Activated naive CD8-positive, alpha-beta T cell treated with anti-CD3 and anti-CD28 coated beads for 36 hours (primary cell): ENCODE results near the gene MTA1. TPM values are rescaled to one million over a fixed set of nuclear protein-coding genes. Genes with fewer than 3 reads are reported as not detected.

Experiments used
- DNase-seq: peaks from one replicate; pipeline ENCODE4 v3.0.0; 2021
- H3K27ac Mint-ChIP-seq: one replicate; pipeline ENCODE4 v1.8.0; 2022; ENCODE audit warnings: mild to moderate bottlenecking, moderate library complexity, mixed read lengths
- H3K27me3 Mint-ChIP-seq: one replicate; pipeline ENCODE4 v1.8.0; 2022; ENCODE audit warnings: mild to moderate bottlenecking, mixed read lengths
- H3K36me3 Mint-ChIP-seq: one replicate; pipeline ENCODE4 v1.8.0; 2021; ENCODE audit warnings: mild to moderate bottlenecking, mixed read lengths
- H3K4me1 Mint-ChIP-seq: one replicate; pipeline ENCODE4 v1.8.0; 2021; ENCODE audit warnings: mixed read lengths
- H3K4me3 Mint-ChIP-seq: one replicate; pipeline ENCODE4 v1.8.0; 2022; ENCODE audit warnings: mild to moderate bottlenecking, moderate library complexity, mixed read lengths
- H3K9me3 Mint-ChIP-seq: one replicate; pipeline ENCODE4 v1.8.0; 2022; ENCODE audit warnings: mixed read lengths
- total RNA-seq, 2 experiments: library from RNA; stranded (reverse); gene quantifications; one replicate each; pipeline ENCODE4 v1.2.3, GENCODE V29; 2021

MTA1 gene
- total RNA-seq, 2 experiments from 2014 or later: 148 to 149 TPM

DNA sequence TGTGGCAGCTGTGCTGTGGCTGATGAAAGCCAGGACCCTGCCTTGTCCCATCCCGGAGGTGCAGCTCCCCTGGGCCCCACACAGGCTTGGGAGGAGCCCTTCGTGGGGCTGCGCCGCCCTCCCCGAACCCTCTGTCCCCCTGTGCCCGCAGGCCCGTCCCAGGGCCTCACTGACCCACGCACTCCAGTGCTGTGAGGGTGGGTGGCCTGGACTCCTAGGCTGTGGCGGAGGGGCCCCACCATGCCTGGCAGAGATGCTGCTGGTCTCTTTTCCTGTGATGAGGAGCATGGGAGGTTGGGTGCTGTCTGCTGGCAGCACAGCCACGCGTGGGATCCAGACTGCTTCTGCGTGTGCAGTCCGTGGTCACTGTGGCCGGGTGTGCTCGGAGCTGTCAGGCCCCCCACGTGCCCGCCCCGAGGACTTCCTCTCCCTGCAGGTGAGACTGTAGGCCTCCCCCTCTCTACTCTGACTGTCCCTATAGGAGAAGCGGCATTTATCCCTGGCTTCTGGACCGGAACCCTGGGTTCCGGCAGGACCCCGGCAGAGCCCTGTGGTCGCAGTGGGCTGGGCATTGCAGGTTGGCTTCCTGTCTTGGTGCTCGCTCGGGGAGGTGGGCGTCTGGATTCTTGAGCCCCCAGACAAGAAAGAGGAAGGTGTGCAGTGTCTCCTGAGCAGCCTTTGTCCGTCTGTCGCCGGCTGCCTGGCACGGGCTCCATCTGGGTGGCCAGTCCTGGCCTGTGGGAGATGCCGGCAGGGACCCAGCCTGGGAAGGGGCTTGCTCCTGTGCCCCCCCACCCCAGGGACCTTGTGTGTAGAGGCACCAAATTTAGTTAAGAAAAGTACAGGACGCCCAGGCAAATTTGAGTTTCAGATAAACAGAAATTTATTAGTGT is 2.3 kb downstream of the MTA1 start:
- no peaks in the 10 kb centered on the region for H3K27me3 Mint-ChIP-seq
- peak overlapping the region; percentile 94 for H3K4me3 Mint-ChIP-seq
- peaks cover 22% of the 10 kb centered on the region for H3K4me1 Mint-ChIP-seq
- no peaks in the 10 kb centered on the region for H3K9me3 Mint-ChIP-seq
- H3K36me3 Mint-ChIP-seq: peaks cover 45% of the 10 kb centered on the region
- peak; percentile 28 for DNase-seq
- H3K27ac Mint-ChIP-seq: peak overlapping the region; percentile 92

DNA sequence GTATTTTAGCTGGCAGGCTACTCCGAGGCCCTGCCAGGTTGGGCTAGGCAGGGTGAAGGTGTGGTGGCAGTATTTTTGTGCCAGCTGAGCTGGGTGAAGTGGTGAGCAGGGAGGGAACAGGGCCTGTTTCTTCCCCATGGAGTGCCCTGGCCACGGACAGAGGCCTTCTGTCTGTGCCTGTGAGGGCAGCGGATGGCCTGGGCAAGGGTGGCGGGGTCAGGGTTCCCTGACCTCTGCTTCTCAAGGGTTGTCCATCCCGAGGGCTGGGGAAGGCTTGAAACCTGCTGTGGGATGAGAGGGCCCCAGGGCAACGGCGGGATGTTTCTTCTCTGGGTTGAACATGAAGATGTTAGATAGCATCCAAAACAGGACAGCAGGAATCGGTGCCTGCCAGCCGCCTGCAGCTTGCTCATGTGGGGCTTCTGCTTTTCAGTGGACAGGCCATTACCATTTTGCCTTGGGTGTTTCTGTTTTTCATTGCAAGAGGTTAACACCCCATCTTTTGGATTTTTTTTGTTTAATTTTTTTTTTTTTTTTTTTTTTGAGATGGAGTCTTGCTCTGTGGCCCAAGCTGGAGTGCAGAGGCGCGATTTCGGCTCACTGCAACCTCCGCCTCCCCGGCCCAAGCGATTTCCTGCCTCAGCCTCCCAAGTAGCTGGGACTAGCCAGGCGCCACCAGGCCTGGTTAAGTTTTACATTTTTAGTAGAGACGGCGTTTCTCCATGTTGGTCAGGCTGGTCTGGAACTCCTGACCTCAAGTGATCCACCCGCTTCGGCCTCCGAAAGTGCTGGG is 3.3 kb downstream of the MTA1 start:
- Mint-ChIP-seq H3K27ac (peak overlapping the region; percentile 92), H3K27me3 (no peaks in the 10 kb centered on the region), H3K4me3 (peak overlapping the region; percentile 94)

DNA sequence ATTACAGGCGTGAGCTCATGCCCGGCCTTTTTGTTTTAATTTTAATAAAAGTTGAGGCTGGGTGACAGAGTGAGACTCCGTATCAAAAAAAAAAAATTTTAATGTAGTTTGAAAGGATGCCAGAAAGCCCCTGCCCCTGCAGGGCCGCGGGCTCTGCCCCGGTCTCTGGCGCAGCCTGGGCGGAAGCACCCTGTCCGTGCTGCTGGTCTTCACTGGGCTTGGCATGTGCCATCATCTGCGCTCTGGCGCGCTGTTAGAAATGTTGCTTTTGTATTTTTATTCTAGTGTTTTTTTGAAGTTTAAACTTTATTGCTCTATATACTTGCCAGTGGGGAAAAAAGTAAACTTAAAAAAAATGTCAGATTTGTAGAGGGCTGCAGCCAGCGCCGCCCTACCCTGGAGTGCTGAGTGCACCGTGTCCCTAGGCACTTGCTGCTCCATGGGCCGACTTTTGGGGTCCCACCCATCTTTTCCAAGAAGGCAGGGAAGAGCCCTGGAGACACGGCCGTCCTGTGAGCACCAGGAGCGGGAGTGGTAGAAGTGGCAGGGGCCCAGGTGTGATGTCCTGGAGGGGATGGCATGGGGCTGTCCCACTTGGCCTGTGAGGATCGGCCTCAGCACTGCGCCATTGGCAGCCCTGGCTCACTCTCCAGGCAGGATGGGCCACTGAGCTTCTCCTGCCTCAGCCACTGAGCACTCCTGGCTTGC is 4.0 kb downstream of the MTA1 start:
- H3K36me3 Mint-ChIP-seq: peaks cover 57% of the 10 kb centered on the region
- H3K4me3 Mint-ChIP-seq: no peak overlapping the region
- no peak for DNase-seq
- H3K27ac Mint-ChIP-seq: no peak overlapping the region
- H3K4me1 Mint-ChIP-seq: peaks cover 28% of the 10 kb centered on the region
- no peaks in the 10 kb centered on the region for H3K27me3 Mint-ChIP-seq
- no peaks in the 10 kb centered on the region for H3K9me3 Mint-ChIP-seq

More for the DNA sequence above, 3.3 kb downstream of the MTA1 start:
- Mint-ChIP-seq H3K9me3 (no peaks in the 10 kb centered on the region), H3K36me3 (peaks cover 50% of the 10 kb centered on the region), H3K4me1 (peaks cover 27% of the 10 kb centered on the region)
- no peak for DNase-seq

DNA sequence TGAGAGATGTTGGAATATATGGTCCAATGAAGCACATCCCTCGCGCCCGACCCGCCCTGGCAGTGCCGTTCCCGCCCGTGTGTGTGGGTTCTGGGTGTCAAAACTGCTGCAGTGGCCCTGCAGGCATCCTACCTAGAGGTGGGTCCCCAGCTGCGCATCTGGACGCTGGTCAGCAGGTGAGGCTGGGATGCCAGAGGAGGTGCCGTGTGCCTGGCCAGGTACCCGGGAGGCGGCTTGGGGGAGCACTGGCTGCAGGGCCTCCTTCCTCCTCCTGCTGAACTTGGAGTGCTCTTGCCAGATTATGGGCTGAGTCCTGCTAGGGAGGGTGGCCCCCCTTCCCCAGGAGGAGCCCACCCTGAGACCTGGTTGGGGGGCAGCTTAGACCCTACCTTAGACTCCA is 5.2 kb downstream of the MTA1 start:
- Mint-ChIP-seq H3K36me3 (peaks cover 68% of the 10 kb centered on the region), H3K9me3 (no peaks in the 10 kb centered on the region), H3K4me3 (no peak overlapping the region), H3K27me3 (no peaks in the 10 kb centered on the region), H3K4me1 (peaks cover 22% of the 10 kb centered on the region), H3K27ac (no peak overlapping the region)
- no peak for DNase-seq

DNA sequence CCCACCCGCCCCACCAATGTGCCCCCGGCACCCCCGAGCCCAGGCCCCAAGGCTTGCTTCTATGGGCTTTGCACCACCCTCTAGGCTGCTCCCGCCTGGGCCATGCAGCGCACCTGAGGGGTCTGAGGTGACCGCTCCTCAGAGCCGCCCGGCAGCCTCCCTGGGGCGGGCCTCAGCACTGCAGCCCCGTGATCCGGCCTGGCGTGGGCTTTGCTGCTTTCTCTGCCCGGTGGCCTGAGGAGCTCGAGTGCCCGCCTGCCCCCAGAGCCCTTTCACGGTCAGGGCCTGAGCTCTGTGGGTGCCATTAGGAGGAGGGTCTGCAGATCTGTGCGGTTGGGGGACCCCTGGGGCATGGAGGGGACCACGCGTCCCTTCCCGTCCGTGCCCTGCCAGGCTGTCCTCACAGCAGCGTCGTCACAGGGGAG is 6.2 kb downstream of the MTA1 start:
- Mint-ChIP-seq H3K27me3 (no peaks in the 10 kb centered on the region), H3K36me3 (peaks cover 76% of the 10 kb centered on the region), H3K27ac (no peak overlapping the region), H3K4me1 (peaks cover 21% of the 10 kb centered on the region), H3K4me3 (no peak overlapping the region), H3K9me3 (peaks cover 2% of the 10 kb centered on the region)
- DNase-seq: no peak

DNA sequence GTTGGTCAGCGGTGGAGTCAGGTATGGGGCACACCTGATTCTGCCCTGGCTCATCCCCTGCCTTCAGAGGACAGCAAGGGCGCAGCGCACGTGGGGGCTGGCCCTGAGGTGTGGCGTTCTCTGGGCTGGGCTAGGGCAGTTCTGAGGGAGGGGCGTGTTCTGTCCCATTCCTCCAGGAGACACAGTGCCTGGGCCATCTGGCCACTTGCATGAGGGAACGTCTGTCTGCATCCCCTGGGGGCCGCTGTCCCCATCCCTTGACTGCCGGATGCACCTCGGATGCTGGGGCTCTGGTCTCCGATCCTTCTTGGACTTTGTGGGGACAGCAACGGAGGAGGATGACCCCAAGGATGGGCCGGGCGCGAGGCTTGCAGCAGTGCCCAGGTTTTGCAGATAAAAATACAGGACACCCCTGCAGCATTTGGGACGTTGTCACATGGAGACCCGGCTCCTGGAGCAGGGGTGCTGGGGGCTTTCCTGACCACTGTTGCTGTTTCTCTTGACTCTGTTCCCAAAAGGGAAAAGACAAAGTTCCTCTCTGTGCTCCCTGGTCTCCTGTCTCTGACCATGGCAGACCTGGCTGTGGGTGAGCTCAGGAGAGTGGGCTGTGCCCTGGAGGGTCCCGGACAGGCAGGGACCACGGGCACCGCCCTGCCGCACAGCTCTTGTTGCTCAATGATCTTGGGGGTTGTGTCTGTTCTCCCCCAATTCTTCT is 6.9 kb downstream of the MTA1 start:
- Mint-ChIP-seq H3K4me1 (peaks cover 21% of the 10 kb centered on the region), H3K9me3 (peaks cover 2% of the 10 kb centered on the region), H3K36me3 (peaks cover 75% of the 10 kb centered on the region), H3K4me3 (no peak overlapping the region), H3K27me3 (no peaks in the 10 kb centered on the region), H3K27ac (peak overlapping the region; percentile 42)
- no peak for DNase-seq

DNA sequence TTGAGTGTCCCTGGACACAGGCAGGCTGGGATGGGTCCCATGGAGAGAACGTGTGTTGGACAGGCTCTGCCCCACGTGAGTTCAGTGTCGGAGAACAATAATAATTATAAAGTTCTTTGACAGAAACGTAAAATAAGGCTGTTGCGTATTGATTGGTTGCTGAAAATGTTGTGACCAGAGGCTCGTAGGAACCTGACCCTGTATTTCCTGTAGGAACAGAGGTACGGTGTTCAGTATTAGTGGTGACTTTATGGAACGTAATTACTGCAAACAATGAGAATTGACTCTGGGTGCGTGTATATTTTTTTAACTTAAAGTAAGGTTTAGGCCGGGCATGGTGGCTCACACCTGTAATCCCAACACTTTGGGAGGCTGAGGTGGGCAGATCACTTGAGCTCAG is 7.8 kb downstream of the MTA1 start:
- no peak for DNase-seq
- peaks cover 67% of the 10 kb centered on the region for H3K36me3 Mint-ChIP-seq
- H3K4me1 Mint-ChIP-seq: peaks cover 14% of the 10 kb centered on the region
- H3K4me3 Mint-ChIP-seq: no peak overlapping the region
- peaks cover 2% of the 10 kb centered on the region for H3K9me3 Mint-ChIP-seq
- H3K27ac Mint-ChIP-seq: no peak overlapping the region
- no peaks in the 10 kb centered on the region for H3K27me3 Mint-ChIP-seq

DNA sequence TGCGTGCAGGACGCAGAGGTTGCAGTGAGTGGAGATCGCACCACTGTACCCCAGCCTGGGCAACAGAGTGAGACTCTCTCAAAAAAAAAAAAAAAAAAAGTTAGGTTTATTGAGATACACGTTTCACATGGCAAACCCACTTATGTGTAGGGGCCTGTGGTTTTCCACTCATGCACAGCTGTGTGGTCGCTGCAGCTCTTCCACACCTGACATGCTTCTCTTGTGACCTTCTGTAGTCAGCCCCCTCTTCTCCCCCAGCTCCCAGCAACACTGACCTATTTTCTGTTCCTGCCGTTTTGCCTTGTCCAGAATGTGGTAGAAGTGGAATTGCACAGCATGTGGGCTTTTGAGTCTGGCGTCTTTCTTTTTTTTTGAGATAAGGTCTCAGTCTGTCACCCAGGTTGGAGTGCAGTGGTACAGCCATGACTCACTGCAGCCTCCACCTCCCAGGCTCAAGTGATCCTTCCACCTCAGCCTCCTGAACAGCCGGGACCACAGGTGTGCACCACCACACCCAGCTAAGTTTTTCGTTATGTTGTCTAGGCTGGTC is 8.4 kb downstream of the MTA1 start:
- Mint-ChIP-seq H3K27ac (no peak overlapping the region), H3K9me3 (peaks cover 2% of the 10 kb centered on the region), H3K36me3 (peaks cover 66% of the 10 kb centered on the region), H3K4me1 (peaks cover 14% of the 10 kb centered on the region), H3K27me3 (no peaks in the 10 kb centered on the region), H3K4me3 (no peak overlapping the region)
- DNase-seq: no peak

DNA sequence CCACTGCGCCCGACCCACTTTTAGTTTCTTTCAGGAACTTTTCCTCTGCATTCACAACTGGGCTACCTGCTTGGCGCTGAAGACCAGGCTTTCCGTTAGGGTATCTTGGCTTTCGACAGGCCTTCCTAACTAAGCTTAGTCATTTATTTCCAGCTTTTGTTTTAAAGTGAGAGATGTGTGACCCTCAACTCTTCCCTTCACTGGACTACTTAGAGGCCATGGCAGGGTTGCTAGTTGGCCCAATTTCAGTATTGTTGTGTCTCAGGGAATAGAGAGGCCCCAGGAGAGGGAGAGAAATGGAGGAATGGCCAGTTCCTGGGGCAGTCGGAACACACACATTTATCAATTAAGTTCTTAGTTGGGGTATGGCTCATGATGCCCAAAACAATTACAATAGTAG is 10.4 kb downstream of the MTA1 start:
- Mint-ChIP-seq H3K4me3 (no peak overlapping the region), H3K27ac (no peak overlapping the region), H3K9me3 (peaks cover 2% of the 10 kb centered on the region), H3K27me3 (no peaks in the 10 kb centered on the region), H3K4me1 (peaks cover 18% of the 10 kb centered on the region), H3K36me3 (peaks cover 70% of the 10 kb centered on the region)
- DNase-seq: no peak

DNA sequence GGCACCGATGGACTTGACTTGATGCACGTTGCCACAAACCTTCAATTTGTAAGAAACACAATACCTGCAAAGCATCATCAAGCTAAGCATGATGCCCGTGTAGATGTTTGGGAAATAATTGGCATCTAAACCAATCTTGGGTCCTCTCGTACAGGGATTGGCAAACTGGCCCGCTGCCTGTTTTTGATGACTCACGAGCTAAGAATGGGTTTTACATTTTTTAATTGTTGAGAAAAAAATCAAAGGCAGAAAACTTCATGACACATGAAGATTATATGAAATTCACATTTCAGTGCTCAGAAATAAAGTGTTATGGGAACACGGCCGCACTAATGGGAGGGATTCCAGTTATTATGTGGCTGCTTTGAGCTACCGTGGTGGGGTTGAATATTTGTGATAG is 10.9 kb downstream of the MTA1 start:
- no peak overlapping the region for H3K27ac Mint-ChIP-seq

DNA sequence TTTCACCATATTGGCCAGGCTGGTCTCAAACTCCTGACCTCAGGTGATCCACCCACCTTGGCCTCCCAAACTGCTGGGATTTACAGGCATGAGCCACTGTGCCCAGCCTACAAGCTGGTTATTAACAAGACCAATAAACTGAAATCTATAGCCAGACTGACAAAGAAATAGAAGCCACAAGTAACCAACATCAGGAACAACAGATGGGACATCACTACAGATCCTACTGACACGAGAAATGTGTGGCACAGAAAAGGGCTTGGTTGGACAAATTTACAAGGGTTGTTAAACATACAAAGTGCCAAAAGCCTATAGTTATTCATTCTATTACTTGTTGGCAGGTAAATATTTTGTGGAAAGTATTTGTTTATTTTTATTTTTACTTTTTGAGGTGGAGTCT is 11.6 kb downstream of the MTA1 start:
- peaks cover 20% of the 10 kb centered on the region for H3K4me1 Mint-ChIP-seq
- H3K36me3 Mint-ChIP-seq: peaks cover 64% of the 10 kb centered on the region
- H3K27me3 Mint-ChIP-seq: no peaks in the 10 kb centered on the region
- no peak overlapping the region for H3K27ac Mint-ChIP-seq
- peaks cover 2% of the 10 kb centered on the region for H3K9me3 Mint-ChIP-seq
- no peak overlapping the region for H3K4me3 Mint-ChIP-seq
- DNase-seq: no peak

More for the DNA sequence above, 10.9 kb downstream of the MTA1 start:
- H3K4me1 Mint-ChIP-seq: peaks cover 18% of the 10 kb centered on the region
- no peaks in the 10 kb centered on the region for H3K27me3 Mint-ChIP-seq
- H3K4me3 Mint-ChIP-seq: no peak overlapping the region
- DNase-seq: no peak
- H3K9me3 Mint-ChIP-seq: peaks cover 2% of the 10 kb centered on the region
- H3K36me3 Mint-ChIP-seq: peaks cover 67% of the 10 kb centered on the region

DNA sequence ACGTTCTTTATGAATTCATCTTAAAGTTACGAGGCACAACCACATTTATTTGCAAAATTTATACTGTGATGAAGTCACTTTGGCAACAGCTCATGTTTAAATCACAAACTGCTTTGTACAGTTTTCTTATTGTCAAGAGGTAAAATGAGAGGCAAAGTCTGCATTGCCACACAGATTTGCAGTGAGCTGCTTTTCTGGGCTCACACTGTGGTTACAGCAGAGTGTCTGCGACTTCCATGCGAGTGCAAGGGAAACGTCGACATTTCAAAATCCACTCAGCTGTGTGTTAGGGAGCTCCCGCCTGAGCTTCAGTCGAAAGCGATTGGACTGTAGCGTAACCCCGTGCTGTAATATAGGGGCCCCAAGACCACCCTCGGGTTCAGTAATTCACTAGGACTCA is 13.0 kb downstream of the MTA1 start:
- Mint-ChIP-seq H3K4me1 (peaks cover 15% of the 10 kb centered on the region), H3K27ac (no peak overlapping the region), H3K36me3 (peaks cover 51% of the 10 kb centered on the region), H3K4me3 (no peak overlapping the region), H3K27me3 (no peaks in the 10 kb centered on the region), H3K9me3 (peaks cover 2% of the 10 kb centered on the region)
- no peak for DNase-seq

DNA sequence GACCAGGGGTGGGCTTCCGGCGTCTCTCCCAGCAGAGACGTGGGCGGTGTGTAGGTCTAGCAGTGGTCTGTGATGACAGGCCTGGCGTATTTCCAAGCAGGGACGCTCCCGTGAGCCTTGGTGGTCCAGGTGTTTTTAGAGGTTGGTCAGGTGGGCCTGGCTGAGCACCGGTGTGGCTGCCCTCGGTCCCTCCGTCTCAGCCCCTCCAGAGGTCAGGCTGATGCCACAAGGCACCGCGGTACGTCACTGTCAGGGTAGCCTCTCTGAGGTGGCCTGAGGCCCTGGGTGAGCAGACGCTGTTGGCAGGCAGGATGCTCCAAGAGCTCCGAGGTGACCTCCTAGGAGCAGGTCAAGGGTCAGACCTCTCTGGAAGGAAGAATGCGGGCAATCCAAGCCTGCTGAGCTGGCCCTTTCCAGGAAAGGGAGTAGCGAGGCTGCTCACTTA is 13.6 kb downstream of the MTA1 start:
- Mint-ChIP-seq H3K4me3 (no peak overlapping the region), H3K9me3 (peaks cover 2% of the 10 kb centered on the region), H3K36me3 (peaks cover 46% of the 10 kb centered on the region), H3K27ac (no peak overlapping the region), H3K4me1 (peaks cover 12% of the 10 kb centered on the region), H3K27me3 (no peaks in the 10 kb centered on the region)
- DNase-seq: no peak

DNA sequence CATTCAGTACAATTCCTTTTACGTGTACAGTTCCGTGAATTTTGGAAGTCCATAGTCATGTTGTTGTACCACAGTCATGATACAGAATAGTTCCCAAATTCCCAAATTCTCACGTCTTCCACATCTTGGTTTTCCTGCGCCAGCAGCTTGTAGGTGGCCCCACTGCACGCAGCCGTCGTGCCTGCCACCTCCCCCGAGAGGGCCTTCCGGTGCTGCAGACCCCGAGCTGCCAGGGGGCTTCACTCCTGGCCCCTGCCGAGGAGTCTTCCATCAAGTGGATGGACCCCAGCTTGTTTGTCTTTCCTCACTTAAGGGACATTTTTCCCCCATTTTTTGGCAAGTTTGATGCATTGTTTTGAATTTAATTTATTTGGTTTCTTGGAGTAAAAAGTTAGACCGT is 16.8 kb downstream of the MTA1 start:
- peaks cover 10% of the 10 kb centered on the region for H3K4me1 Mint-ChIP-seq
- no peaks in the 10 kb centered on the region for H3K27me3 Mint-ChIP-seq
- H3K9me3 Mint-ChIP-seq: no peaks in the 10 kb centered on the region
- no peak for DNase-seq
- H3K36me3 Mint-ChIP-seq: peaks cover 16% of the 10 kb centered on the region
- no peak overlapping the region for H3K27ac Mint-ChIP-seq
- no peak overlapping the region for H3K4me3 Mint-ChIP-seq
